ENCODE results near the gene OPN3.

Gene OPN3

DNA sequence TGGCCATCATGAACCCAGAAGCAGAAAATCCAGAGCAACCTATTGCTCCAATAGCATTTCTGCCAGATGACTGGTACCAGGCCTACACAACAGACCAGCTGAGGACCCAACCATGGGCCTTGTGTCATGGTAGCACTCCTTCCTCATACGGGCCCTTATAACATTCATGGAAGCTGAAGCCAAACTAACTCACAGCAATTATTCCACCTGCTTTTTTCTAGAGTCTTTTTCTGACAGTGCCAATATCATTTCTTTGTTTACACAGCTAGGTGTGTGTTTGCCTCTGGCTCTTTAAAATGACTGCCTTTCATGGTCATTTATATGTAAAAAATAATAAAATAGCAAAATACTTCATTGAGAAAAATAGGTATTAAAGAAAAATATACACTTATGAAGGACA is 8.0 kb upstream of the OPN3 start (continued):
- TF ChIP-seq ZNF623 (tag by site-specific recombination; IDR thresholded peaks at IDR 0.05) (no peak), SCRT2 (tag by site-specific recombination; IDR thresholded peaks at IDR 0.05) (no peak), ZFP3 (tag by site-specific recombination; IDR thresholded peaks at IDR 0.05; ENCODE audit: low read depth) (no peak)
- TF ChIP-seq, protein P1, sequence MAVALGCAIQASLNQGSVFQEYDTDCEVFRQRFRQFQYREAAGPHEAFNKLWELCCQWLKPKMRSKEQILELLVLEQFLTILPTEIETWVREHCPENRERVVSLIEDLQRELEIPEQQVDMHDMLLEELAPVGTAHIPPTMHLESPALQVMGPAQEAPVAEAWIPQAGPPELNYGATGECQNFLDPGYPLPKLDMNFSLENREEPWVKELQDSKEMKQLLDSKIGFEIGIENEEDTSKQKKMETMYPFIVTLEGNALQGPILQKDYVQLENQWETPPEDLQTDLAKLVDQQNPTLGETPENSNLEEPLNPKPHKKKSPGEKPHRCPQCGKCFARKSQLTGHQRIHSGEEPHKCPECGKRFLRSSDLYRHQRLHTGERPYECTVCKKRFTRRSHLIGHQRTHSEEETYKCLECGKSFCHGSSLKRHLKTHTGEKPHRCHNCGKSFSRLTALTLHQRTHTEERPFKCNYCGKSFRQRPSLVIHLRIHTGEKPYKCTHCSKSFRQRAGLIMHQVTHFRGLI (tag by site-specific recombination; IDR thresholded peaks at IDR 0.05) = no peak

DNA sequence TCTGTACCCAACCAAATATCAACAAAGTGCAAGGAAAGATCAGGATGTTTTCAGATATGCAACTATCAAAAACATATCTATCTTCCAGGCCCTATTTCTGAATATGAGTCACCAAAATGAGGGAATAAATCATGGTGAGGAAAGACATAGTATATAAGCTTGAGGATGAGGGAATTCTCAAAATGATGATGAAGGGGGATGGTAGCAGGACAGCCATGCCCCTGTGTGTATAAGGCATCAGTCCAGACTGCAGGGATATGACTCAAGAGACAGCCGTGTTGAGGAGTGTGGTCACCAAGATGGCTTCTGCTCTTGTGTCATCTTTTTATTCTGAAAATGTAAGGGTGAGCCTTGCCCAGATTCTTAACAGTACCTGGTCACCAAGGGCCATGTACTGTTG is 7.5 kb upstream of the OPN3 start:
- TF ChIP-seq ZFP69B (tag by site-specific recombination; IDR thresholded peaks at IDR 0.05) (no peak), YY2 (tag by site-specific recombination; IDR thresholded peaks at IDR 0.05) (no peak), FEZF1 (tag by site-specific recombination; IDR thresholded peaks at IDR 0.05) (no peak), KLF9 (tag by site-specific recombination; IDR thresholded peaks at IDR 0.05; ENCODE audit: low read depth) (no peak), ZFHX2 (tag by site-specific recombination; conservative IDR thresholded peaks at IDR 0.05) (no peak), ZNF747 (tag by site-specific recombination; IDR thresholded peaks at IDR 0.05) (no peak), BCL11A (tag by site-specific recombination; IDR thresholded peaks at IDR 0.05; ENCODE audit: low read depth) (no peak), ZNF354C (tag by site-specific recombination; IDR thresholded peaks at IDR 0.05; ENCODE audit: borderline replicate concordance, low read depth) (no peak), ZBTB17 (tag by site-specific recombination; IDR thresholded peaks at IDR 0.05) (no peak), ZNF19 (tag by site-specific recombination; IDR thresholded peaks at IDR 0.05; ENCODE audit: low read depth) (no peak)
- TF ChIP-seq, protein P2, sequence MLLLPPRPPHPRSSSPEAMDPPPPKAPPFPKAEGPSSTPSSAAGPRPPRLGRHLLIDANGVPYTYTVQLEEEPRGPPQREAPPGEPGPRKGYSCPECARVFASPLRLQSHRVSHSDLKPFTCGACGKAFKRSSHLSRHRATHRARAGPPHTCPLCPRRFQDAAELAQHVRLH (tag by site-specific recombination; IDR thresholded peaks at IDR 0.05) = no peak
- TF ChIP-seq, protein P3, sequence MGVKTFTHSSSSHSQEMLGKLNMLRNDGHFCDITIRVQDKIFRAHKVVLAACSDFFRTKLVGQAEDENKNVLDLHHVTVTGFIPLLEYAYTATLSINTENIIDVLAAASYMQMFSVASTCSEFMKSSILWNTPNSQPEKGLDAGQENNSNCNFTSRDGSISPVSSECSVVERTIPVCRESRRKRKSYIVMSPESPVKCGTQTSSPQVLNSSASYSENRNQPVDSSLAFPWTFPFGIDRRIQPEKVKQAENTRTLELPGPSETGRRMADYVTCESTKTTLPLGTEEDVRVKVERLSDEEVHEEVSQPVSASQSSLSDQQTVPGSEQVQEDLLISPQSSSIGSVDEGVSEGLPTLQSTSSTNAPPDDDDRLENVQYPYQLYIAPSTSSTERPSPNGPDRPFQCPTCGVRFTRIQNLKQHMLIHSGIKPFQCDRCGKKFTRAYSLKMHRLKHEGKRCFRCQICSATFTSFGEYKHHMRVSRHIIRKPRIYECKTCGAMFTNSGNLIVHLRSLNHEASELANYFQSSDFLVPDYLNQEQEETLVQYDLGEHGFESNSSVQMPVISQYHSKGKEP (tag by site-specific recombination; IDR thresholded peaks at IDR 0.05) = no peak
- TF ChIP-seq, protein P4, sequence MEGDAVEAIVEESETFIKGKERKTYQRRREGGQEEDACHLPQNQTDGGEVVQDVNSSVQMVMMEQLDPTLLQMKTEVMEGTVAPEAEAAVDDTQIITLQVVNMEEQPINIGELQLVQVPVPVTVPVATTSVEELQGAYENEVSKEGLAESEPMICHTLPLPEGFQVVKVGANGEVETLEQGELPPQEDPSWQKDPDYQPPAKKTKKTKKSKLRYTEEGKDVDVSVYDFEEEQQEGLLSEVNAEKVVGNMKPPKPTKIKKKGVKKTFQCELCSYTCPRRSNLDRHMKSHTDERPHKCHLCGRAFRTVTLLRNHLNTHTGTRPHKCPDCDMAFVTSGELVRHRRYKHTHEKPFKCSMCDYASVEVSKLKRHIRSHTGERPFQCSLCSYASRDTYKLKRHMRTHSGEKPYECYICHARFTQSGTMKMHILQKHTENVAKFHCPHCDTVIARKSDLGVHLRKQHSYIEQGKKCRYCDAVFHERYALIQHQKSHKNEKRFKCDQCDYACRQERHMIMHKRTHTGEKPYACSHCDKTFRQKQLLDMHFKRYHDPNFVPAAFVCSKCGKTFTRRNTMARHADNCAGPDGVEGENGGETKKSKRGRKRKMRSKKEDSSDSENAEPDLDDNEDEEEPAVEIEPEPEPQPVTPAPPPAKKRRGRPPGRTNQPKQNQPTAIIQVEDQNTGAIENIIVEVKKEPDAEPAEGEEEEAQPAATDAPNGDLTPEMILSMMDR (tag by site-specific recombination; IDR thresholded peaks at IDR 0.05) = no peak
- TF ChIP-seq, protein P5, sequence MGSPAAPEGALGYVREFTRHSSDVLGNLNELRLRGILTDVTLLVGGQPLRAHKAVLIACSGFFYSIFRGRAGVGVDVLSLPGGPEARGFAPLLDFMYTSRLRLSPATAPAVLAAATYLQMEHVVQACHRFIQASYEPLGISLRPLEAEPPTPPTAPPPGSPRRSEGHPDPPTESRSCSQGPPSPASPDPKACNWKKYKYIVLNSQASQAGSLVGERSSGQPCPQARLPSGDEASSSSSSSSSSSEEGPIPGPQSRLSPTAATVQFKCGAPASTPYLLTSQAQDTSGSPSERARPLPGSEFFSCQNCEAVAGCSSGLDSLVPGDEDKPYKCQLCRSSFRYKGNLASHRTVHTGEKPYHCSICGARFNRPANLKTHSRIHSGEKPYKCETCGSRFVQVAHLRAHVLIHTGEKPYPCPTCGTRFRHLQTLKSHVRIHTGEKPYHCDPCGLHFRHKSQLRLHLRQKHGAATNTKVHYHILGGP (tag by site-specific recombination; IDR thresholded peaks at IDR 0.05) = no peak
- TF ChIP-seq, protein P6, sequence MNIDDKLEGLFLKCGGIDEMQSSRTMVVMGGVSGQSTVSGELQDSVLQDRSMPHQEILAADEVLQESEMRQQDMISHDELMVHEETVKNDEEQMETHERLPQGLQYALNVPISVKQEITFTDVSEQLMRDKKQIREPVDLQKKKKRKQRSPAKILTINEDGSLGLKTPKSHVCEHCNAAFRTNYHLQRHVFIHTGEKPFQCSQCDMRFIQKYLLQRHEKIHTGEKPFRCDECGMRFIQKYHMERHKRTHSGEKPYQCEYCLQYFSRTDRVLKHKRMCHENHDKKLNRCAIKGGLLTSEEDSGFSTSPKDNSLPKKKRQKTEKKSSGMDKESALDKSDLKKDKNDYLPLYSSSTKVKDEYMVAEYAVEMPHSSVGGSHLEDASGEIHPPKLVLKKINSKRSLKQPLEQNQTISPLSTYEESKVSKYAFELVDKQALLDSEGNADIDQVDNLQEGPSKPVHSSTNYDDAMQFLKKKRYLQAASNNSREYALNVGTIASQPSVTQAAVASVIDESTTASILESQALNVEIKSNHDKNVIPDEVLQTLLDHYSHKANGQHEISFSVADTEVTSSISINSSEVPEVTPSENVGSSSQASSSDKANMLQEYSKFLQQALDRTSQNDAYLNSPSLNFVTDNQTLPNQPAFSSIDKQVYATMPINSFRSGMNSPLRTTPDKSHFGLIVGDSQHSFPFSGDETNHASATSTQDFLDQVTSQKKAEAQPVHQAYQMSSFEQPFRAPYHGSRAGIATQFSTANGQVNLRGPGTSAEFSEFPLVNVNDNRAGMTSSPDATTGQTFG (tag by site-specific recombination; IDR thresholded peaks at IDR 0.05; ENCODE audit: borderline replicate concordance) = no peak
- Histone ChIP-seq H3K9me3 (ENCODE audit: control insufficient read depth, insufficient read depth, low read depth, low read length) (no peaks in the 10 kb centered on the region), H3K4me1 (ENCODE audit: control insufficient read depth, insufficient read depth, low read length) (no peaks in the 10 kb centered on the region), H3K27ac (ENCODE audit: extremely low read depth, low read depth, low read length) (no peak overlapping the region), H3K36me3 (ENCODE audit: control insufficient read depth in 2 of 2, insufficient read depth in 1 of 2, low read length in 2 of 2) (no peaks in the 10 kb centered on the region), H3K4me3 (ENCODE audit: low read depth, low read length) (no peak overlapping the region)
- ChIA-PET CTCF (no interaction called here), POLR2A (no interaction called here)

Measured in HEK293 (cell line).